ENCODE measurements around the gene AASDHPPT. TPM values are rescaled to one million over a fixed set of nuclear protein-coding genes. Genes with fewer than 3 reads are reported as not detected.
A peak's percentile ranks its signal among the peaks of the same experiment; 100 is the strongest.

AASDHPPT gene, protein sequence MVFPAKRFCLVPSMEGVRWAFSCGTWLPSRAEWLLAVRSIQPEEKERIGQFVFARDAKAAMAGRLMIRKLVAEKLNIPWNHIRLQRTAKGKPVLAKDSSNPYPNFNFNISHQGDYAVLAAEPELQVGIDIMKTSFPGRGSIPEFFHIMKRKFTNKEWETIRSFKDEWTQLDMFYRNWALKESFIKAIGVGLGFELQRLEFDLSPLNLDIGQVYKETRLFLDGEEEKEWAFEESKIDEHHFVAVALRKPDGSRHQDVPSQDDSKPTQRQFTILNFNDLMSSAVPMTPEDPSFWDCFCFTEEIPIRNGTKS
- total RNA-seq (ENCODE audit: unreplicated experiment), result 109 TPM
- long read RNA-seq, transcript AASDHPPT-201 (6 exons, 2,955 nt), result major isoform, 93 of 97 reads
- long read RNA-seq, partial matches to known transcripts, result 0 of 97 reads
- long read RNA-seq, other reads (novel, unspliced or antisense), result 3 of 97 reads

DNA sequence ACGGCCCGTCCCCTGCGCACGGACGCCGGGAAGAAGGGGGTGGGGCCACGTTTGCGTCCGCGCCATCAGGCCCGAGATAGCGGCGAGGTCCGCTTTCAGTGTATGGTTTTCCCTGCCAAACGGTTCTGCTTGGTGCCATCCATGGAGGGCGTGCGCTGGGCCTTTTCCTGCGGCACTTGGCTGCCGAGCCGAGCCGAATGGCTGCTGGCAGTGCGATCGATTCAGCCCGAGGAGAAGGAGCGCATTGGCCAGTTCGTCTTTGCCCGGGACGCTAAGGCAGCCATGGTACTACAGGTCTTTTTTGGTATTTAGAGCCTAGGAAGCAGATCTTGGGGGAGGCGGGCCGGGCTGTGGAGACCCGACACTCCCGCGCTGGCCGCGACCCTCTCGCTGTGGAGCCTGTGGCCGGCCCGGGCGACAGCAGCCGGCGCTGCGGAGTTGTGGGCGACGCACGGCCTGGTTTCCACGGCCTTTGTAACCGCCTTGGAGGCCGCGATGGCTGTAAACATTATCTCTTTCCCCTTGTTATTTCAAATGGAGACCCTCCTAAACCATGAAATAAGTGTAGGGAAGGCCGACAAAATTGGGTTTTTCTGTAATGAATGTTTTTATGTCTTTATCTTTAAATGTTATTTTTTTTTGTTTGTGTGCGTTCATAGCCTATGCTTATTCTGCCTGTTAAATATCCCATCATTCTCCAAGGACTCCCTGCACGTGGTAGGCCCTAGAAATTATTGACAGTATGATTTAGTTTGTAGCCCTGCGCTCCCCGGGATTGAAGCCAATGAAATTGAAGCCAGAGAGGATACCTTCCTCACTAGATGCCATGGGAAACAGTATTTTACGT is at the start of gene AASDHPPT:
TSS of gene AASDHPPT (plus strand) at position 54 of the 847 bp plus-strand sequence. CDS start at position 103, 49 bp downstream.
- H3K36me3 Mint-ChIP-seq (ENCODE audit: unreplicated experiment), result no peaks in the 10 kb centered on the region
- H3K27me3 Mint-ChIP-seq (ENCODE audit: unreplicated experiment), result peaks cover 3% of the 10 kb centered on the region
- H3K4me3 Mint-ChIP-seq (ENCODE audit: unreplicated experiment), result peak within 1 kb of the TSS; percentile 97
- H3K27ac Mint-ChIP-seq (ENCODE audit: unreplicated experiment), result peak within 1 kb of the TSS; percentile 97
- H3K9me3 Mint-ChIP-seq (ENCODE audit: unreplicated experiment), result peaks cover 10% of the 10 kb centered on the region
- no peak for DNase-seq
- peaks cover 24% of the 10 kb centered on the region for H3K4me1 Mint-ChIP-seq (ENCODE audit: low read depth, unreplicated experiment)
- TF ChIP-seq, protein P1, sequence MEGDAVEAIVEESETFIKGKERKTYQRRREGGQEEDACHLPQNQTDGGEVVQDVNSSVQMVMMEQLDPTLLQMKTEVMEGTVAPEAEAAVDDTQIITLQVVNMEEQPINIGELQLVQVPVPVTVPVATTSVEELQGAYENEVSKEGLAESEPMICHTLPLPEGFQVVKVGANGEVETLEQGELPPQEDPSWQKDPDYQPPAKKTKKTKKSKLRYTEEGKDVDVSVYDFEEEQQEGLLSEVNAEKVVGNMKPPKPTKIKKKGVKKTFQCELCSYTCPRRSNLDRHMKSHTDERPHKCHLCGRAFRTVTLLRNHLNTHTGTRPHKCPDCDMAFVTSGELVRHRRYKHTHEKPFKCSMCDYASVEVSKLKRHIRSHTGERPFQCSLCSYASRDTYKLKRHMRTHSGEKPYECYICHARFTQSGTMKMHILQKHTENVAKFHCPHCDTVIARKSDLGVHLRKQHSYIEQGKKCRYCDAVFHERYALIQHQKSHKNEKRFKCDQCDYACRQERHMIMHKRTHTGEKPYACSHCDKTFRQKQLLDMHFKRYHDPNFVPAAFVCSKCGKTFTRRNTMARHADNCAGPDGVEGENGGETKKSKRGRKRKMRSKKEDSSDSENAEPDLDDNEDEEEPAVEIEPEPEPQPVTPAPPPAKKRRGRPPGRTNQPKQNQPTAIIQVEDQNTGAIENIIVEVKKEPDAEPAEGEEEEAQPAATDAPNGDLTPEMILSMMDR (IDR thresholded peaks at IDR 0.05; ENCODE audit: partially characterized antibody, unreplicated experiment), result no peak

GRCh38 chr11:106030609-106031008 is 46.9 kb upstream of the AASDHPPT start:
- Mint-ChIP-seq H3K4me1 (ENCODE audit: low read depth, unreplicated experiment) (peaks cover 2% of the 10 kb centered on the region), H3K9me3 (ENCODE audit: unreplicated experiment) (no peaks in the 10 kb centered on the region), H3K27ac (ENCODE audit: unreplicated experiment) (no peak overlapping the region), H3K27me3 (ENCODE audit: unreplicated experiment) (no peaks in the 10 kb centered on the region), H3K36me3 (ENCODE audit: unreplicated experiment) (no peaks in the 10 kb centered on the region), H3K4me3 (ENCODE audit: unreplicated experiment) (no peak overlapping the region)
- TF ChIP-seq, protein P1 (IDR thresholded peaks at IDR 0.05; ENCODE audit: partially characterized antibody, unreplicated experiment), result no peak
- no peak for DNase-seq

- DNase-seq, result no peak
- Mint-ChIP-seq H3K4me1 (ENCODE audit: low read depth, unreplicated experiment) (peaks cover 2% of the 10 kb centered on the region), H3K4me3 (ENCODE audit: unreplicated experiment) (no peak overlapping the region), H3K27me3 (ENCODE audit: unreplicated experiment) (no peaks in the 10 kb centered on the region), H3K27ac (ENCODE audit: unreplicated experiment) (no peak overlapping the region), H3K9me3 (ENCODE audit: unreplicated experiment) (no peaks in the 10 kb centered on the region), H3K36me3 (ENCODE audit: unreplicated experiment) (no peaks in the 10 kb centered on the region)
- TF ChIP-seq, protein P1 (IDR thresholded peaks at IDR 0.05; ENCODE audit: partially characterized antibody, unreplicated experiment), result no peak
Measured at GRCh38 chr11:106031202-106031810, 46.2 kb upstream of the AASDHPPT start.

GRCh38 chr11:106031936-106032335 is 45.5 kb upstream of the AASDHPPT start:
- Mint-ChIP-seq H3K36me3 (ENCODE audit: unreplicated experiment) (no peaks in the 10 kb centered on the region), H3K4me3 (ENCODE audit: unreplicated experiment) (no peak overlapping the region), H3K9me3 (ENCODE audit: unreplicated experiment) (no peaks in the 10 kb centered on the region), H3K4me1 (ENCODE audit: low read depth, unreplicated experiment) (peaks cover 2% of the 10 kb centered on the region), H3K27ac (ENCODE audit: unreplicated experiment) (no peak overlapping the region), H3K27me3 (ENCODE audit: unreplicated experiment) (no peaks in the 10 kb centered on the region)
- no peak for DNase-seq
- TF ChIP-seq, protein P1 (IDR thresholded peaks at IDR 0.05; ENCODE audit: partially characterized antibody, unreplicated experiment), result no peak
